A673 (cell line): Measurements from ENCODE around the gene NDUFA13.

ENCODE experiments used
- EZH2 ChIP-seq: fragments of 200-600 bp; sonication (generic); IDR thresholded peaks from 2 replicates; pipeline ENCODE4 v1.6.1; 2017; ENCODE audit warnings: borderline replicate concordance, low read depth, mild to moderate bottlenecking, mixed read lengths, antibody characterized with exemption, low read length; ENCODE audit not compliant: poor library complexity, severe bottlenecking
- TF ChIP-seq, protein P1 (sequence below): fragments of 300-800, 200-600 bp; sonication (generic); conservative IDR thresholded peaks from 2 replicates; pipeline ENCODE4 v1.5.1; 2017; ENCODE audit warnings: low read depth, mild to moderate bottlenecking, antibody characterized with exemption, low read length, moderate library complexity, mixed read lengths

DNA sequence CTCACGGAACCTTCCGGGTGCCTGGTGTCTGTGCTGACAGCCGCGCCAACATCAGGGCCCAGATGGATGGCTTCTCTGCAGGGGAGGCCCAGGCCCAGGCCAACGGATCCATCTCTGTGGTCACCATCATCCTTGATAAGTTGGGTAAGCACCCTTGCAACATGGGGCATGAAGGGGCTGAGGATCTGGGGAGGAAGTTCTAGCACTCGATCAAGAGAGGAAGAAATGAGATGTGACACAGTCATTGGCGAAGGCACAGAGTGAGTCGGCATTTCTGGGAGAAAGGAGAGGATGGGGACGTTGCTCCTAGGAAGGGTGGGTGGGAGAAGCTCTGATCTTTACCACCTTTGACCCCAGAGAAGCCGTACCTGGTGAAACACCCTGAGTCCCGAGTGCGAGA lies 26.5 kb downstream of the NDUFA13 start:
- TF ChIP-seq, protein P1, sequence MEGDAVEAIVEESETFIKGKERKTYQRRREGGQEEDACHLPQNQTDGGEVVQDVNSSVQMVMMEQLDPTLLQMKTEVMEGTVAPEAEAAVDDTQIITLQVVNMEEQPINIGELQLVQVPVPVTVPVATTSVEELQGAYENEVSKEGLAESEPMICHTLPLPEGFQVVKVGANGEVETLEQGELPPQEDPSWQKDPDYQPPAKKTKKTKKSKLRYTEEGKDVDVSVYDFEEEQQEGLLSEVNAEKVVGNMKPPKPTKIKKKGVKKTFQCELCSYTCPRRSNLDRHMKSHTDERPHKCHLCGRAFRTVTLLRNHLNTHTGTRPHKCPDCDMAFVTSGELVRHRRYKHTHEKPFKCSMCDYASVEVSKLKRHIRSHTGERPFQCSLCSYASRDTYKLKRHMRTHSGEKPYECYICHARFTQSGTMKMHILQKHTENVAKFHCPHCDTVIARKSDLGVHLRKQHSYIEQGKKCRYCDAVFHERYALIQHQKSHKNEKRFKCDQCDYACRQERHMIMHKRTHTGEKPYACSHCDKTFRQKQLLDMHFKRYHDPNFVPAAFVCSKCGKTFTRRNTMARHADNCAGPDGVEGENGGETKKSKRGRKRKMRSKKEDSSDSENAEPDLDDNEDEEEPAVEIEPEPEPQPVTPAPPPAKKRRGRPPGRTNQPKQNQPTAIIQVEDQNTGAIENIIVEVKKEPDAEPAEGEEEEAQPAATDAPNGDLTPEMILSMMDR, result no peak
- no peak for TF ChIP-seq EZH2
